Astrocyte (in vitro differentiated cells and primary cell): ENCODE results near the gene CRB3. TPM values are rescaled to one million over a fixed set of nuclear protein-coding genes. Genes with fewer than 3 reads are reported as not detected.
A peak's percentile ranks its signal among the peaks of the same experiment; 100 is the strongest.

Experiments
- DNase-seq: peaks from one replicate; pipeline ENCODE4 v3.0.0-alpha.2; 2010; ENCODE audit warnings: low read depth
- FAIRE-seq: peaks from 2 replicates; lab custom pipeline; 2011; peaks lifted over from hg19 to GRCh38; lab: Jason Lieb, UNC
- H2AFZ ChIP-seq: 2 replicates; pipeline ENCODE4 v1.6.0; 2012; ENCODE audit warnings: low read depth, low read length, inconsistent platforms
- H3K27ac ChIP-seq: 2 replicates; pipeline ENCODE4 v1.5.1; 2011; ENCODE audit warnings: low read depth, low read length, inconsistent platforms
- H3K27me3 ChIP-seq: 2 replicates; pipeline ENCODE4 v1.6.0; 2011; ENCODE audit warnings: low read length, inconsistent platforms; ENCODE audit not compliant: insufficient read depth
- H3K36me3 ChIP-seq: 2 replicates; pipeline ENCODE4 v1.5.1; 2011; ENCODE audit warnings: low read length, inconsistent platforms; ENCODE audit not compliant: insufficient read depth
- H3K4me1 ChIP-seq: 2 replicates; pipeline ENCODE4 v1.5.1; 2011; ENCODE audit warnings: low read length, inconsistent platforms; ENCODE audit not compliant: insufficient read depth
- H3K4me2 ChIP-seq: 2 replicates; pipeline ENCODE4 v1.6.0; 2012; ENCODE audit warnings: low read length, inconsistent platforms
- H3K4me3 ChIP-seq: 2 replicates; pipeline ENCODE4 v1.5.1; 2011; ENCODE audit warnings: low read depth, mild to moderate bottlenecking, low read length, inconsistent platforms; ENCODE audit not compliant: insufficient read depth
- H3K79me2 ChIP-seq: 2 replicates; pipeline ENCODE4 v1.6.0; 2012; ENCODE audit warnings: mild to moderate bottlenecking, low read length, inconsistent platforms; ENCODE audit not compliant: insufficient read depth
- H3K9ac ChIP-seq: 2 replicates; pipeline ENCODE4 v1.6.0; 2012; ENCODE audit warnings: mild to moderate bottlenecking, low read length, inconsistent platforms
- H3K9me3 ChIP-seq: 2 replicates; pipeline ENCODE4 v1.5.1; 2012; ENCODE audit warnings: low read depth, mild to moderate bottlenecking, low read length, inconsistent platforms; ENCODE audit not compliant: insufficient read depth
- H4K20me1 ChIP-seq: 2 replicates; pipeline ENCODE4 v1.6.0; 2012; ENCODE audit warnings: low read length, inconsistent platforms; ENCODE audit not compliant: insufficient read depth
- H3K27ac Mint-ChIP-seq: one replicate; pipeline ENCODE4 v1.8.0; 2021; ENCODE audit warnings: mild to moderate bottlenecking, mixed read lengths; ENCODE audit not compliant: unreplicated experiment
- H3K27me3 Mint-ChIP-seq: one replicate; pipeline ENCODE4 v1.8.0; 2021; ENCODE audit warnings: low read depth, mixed read lengths; ENCODE audit not compliant: unreplicated experiment
- H3K36me3 Mint-ChIP-seq: one replicate; pipeline ENCODE4 v1.8.0; 2021; ENCODE audit warnings: low read depth, mixed read lengths; ENCODE audit not compliant: unreplicated experiment
- H3K4me1 Mint-ChIP-seq: one replicate; pipeline ENCODE4 v1.8.0; 2021; ENCODE audit warnings: low read depth, mixed read lengths; ENCODE audit not compliant: unreplicated experiment
- H3K4me3 Mint-ChIP-seq: one replicate; pipeline ENCODE4 v1.8.0; 2021; ENCODE audit warnings: mild to moderate bottlenecking, moderate library complexity, mixed read lengths; ENCODE audit not compliant: unreplicated experiment
- H3K9me3 Mint-ChIP-seq: one replicate; pipeline ENCODE4 v1.8.0; 2021; ENCODE audit warnings: mild to moderate bottlenecking, mixed read lengths; ENCODE audit not compliant: unreplicated experiment
- CTCF ChIP-seq: IDR thresholded peaks from 2 replicates; pipeline ENCODE4 v1.5.1; 2011; ENCODE audit warnings: low read depth, mild to moderate bottlenecking, inconsistent platforms, low read length, moderate library complexity; ENCODE audit not compliant: insufficient read depth
- EZH2 ChIP-seq: IDR thresholded peaks from 2 replicates; pipeline ENCODE4 v1.6.1; 2012; ENCODE audit warnings: mild to moderate bottlenecking, low read length, inconsistent platforms; ENCODE audit not compliant: insufficient read depth
- total RNA-seq: library from RNA; stranded (reverse); gene quantifications from 2 replicates; pipeline ENCODE4 v1.2.1, GENCODE V29; 2021

Gene CRB3
- total RNA-seq, 1 donor from 2014 or later = 1.6 TPM

GRCh38 chr19:6424195-6424938 is 39.7 kb upstream of the CRB3 start, which contains the start of gene KHSRP:
KHSRP (minus strand) TSS chr19:6424811; CDS start chr19:6424701, 110 bp downstream.
- DNase-seq (no peak), FAIRE-seq (no peak)
- Mint-ChIP-seq H3K36me3 (peaks cover 6% of the 10 kb centered on the region), H3K9me3 (peaks cover 3% of the 10 kb centered on the region), H3K4me1 (peaks cover 10% of the 10 kb centered on the region), H3K27me3 (no peaks in the 10 kb centered on the region), H3K27ac (peak within 1 kb of the TSS; percentile 90), H3K4me3 (peak within 1 kb of the TSS; percentile 95)
- H3K79me2 ChIP-seq = peaks cover 48% of the 10 kb centered on the region
- peaks cover 22% of the 10 kb centered on the region for H3K36me3 ChIP-seq
- peak within 1 kb of the TSS; percentile 97 for H3K9ac ChIP-seq
- H3K27ac ChIP-seq = peak within 1 kb of the TSS; percentile 51
- H3K4me1 ChIP-seq = peaks cover 11% of the 10 kb centered on the region
- peak within 1 kb of the TSS; percentile 75 for H2AFZ ChIP-seq
- peak within 1 kb of the TSS; percentile 99 for H3K4me2 ChIP-seq
- no peaks in the 10 kb centered on the region for H3K27me3 ChIP-seq
- no peak for TF ChIP-seq CTCF
- TF ChIP-seq EZH2 = no peak
- peaks cover 4% of the 10 kb centered on the region for H3K9me3 ChIP-seq
- peaks cover 47% of the 10 kb centered on the region for H4K20me1 ChIP-seq
- peak within 1 kb of the TSS; percentile 94 for H3K4me3 ChIP-seq

GRCh38 chr19:6424939-6425731 is 38.9 kb upstream of the CRB3 start:
- Histone ChIP-seq H3K4me2 (peak overlapping the region; percentile 1), H3K27ac (peak overlapping the region; percentile 51), H3K4me3 (no peak overlapping the region), H3K27me3 (no peaks in the 10 kb centered on the region), H2AFZ (peak overlapping the region; percentile 75), H3K36me3 (peaks cover 17% of the 10 kb centered on the region), H4K20me1 (peaks cover 40% of the 10 kb centered on the region), H3K4me1 (peaks cover 11% of the 10 kb centered on the region), H3K9ac (no peak overlapping the region), H3K9me3 (peaks cover 4% of the 10 kb centered on the region), H3K79me2 (peaks cover 40% of the 10 kb centered on the region)
- Mint-ChIP-seq H3K4me3 (peak overlapping the region; percentile 81), H3K4me1 (peaks cover 10% of the 10 kb centered on the region), H3K36me3 (peaks cover 6% of the 10 kb centered on the region), H3K27ac (peak overlapping the region; percentile 59), H3K9me3 (peaks cover 3% of the 10 kb centered on the region), H3K27me3 (no peaks in the 10 kb centered on the region)
- FAIRE-seq = peak; percentile 97
- TF ChIP-seq CTCF = no peak
- no peak for TF ChIP-seq EZH2
- peak; percentile 100 for DNase-seq
